DND-41 (cell line): ENCODE results near the gene BLVRA.

Experiments
- ATAC-seq: fragments of 200-7000 bp; cut with Tn5 transposase; 3 replicates; pipeline ENCODE4 v1.9.1; 2021; ENCODE audit warnings: low read depth; ENCODE audit not compliant: insufficient read depth
- DNase-seq: peaks from one replicate; pipeline ENCODE4 v3.0.0-alpha.2; 2020
- H2AFZ ChIP-seq: 2 replicates; pipeline ENCODE4 v1.6.0; 2012; ENCODE audit warnings: low read depth, low read length
- H3K27ac ChIP-seq: 2 replicates; pipeline ENCODE4 v1.5.1; 2012; ENCODE audit warnings: low read length, inconsistent platforms
- H3K27me3 ChIP-seq: fragments of 200-600 bp; sonication (generic); 2 replicates; pipeline ENCODE4 v1.6.0; 2012; ENCODE audit warnings: low read length, mild to moderate bottlenecking, inconsistent platforms; ENCODE audit not compliant: insufficient read depth, poor library complexity
- H3K36me3 ChIP-seq: 2 replicates; pipeline ENCODE4 v1.5.1; 2012; ENCODE audit warnings: low read length, inconsistent platforms; ENCODE audit not compliant: insufficient read depth
- H3K4me1 ChIP-seq: 2 replicates; pipeline ENCODE4 v1.5.1; 2012; ENCODE audit warnings: mild to moderate bottlenecking, low read length; ENCODE audit not compliant: insufficient read depth
- H3K4me2 ChIP-seq: 2 replicates; pipeline ENCODE4 v1.6.0; 2012; ENCODE audit warnings: mild to moderate bottlenecking, moderate library complexity, low read length, inconsistent platforms; ENCODE audit not compliant: insufficient read depth
- H3K4me3 ChIP-seq, 2 experiments: fragments of 200-600 bp in 1 of 2; shearing (Covaris generic) in 1 of 2; 2 replicates each; pipeline ENCODE4 v1.5.1; 2012 to 2016; ENCODE audit warnings: inconsistent platforms in 2 of 2, low read length in 2 of 2, mild to moderate bottlenecking in 2 of 2, low read depth in 1 of 2, moderate library complexity in 1 of 2
- H3K79me2 ChIP-seq: 2 replicates; pipeline ENCODE4 v1.6.0; 2012; ENCODE audit warnings: low read length, inconsistent platforms; ENCODE audit not compliant: insufficient read depth
- H3K9ac ChIP-seq: 2 replicates; pipeline ENCODE4 v1.6.0; 2012; ENCODE audit warnings: low read depth, mild to moderate bottlenecking, inconsistent platforms, low read length, moderate library complexity
- H3K9me3 ChIP-seq: 2 replicates; pipeline ENCODE4 v1.5.1; 2012; ENCODE audit warnings: low read length, moderate library complexity, mild to moderate bottlenecking, inconsistent platforms; ENCODE audit not compliant: insufficient read depth, severe bottlenecking
- H4K20me1 ChIP-seq: 2 replicates; pipeline ENCODE4 v1.6.0; 2012; ENCODE audit warnings: low read length; ENCODE audit not compliant: insufficient read depth
- EZH2 ChIP-seq: IDR thresholded peaks from 3 replicates; pipeline ENCODE4 v1.6.1; 2012; ENCODE audit warnings: borderline replicate concordance, low read depth, mild to moderate bottlenecking, moderate library complexity, low read length, inconsistent platforms; ENCODE audit not compliant: severe bottlenecking
- TF ChIP-seq, protein P1 (sequence below): IDR thresholded peaks from 2 replicates; pipeline ENCODE4 v1.5.1; 2012; ENCODE audit warnings: borderline replicate concordance, low read length, moderate library complexity, mild to moderate bottlenecking; ENCODE audit not compliant: poor library complexity, severe bottlenecking; ENCODE audit errors: extremely low read depth

Gene BLVRA

DNA sequence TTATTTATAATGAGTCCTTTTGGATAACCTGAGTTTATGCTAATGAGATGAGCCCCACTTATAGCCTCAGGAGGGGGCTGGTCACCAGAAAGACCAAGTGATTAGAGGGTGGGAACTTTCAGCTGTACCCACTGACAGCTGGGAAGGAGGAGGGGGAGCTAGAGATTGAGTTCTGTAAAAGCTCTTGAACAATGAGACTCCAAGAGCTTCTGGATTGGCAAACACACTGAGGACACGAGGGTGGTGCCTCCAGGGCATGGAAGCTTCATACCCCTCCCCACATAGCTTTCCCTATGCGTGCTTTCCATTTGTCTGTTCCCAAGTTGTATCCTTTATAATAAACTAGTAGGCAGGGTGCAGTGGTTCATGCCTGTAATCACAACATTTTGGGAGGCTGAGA, 90.6 kb downstream of the BLVRA start:
- H3K9ac ChIP-seq = no peak overlapping the region
- TF ChIP-seq, protein P1, sequence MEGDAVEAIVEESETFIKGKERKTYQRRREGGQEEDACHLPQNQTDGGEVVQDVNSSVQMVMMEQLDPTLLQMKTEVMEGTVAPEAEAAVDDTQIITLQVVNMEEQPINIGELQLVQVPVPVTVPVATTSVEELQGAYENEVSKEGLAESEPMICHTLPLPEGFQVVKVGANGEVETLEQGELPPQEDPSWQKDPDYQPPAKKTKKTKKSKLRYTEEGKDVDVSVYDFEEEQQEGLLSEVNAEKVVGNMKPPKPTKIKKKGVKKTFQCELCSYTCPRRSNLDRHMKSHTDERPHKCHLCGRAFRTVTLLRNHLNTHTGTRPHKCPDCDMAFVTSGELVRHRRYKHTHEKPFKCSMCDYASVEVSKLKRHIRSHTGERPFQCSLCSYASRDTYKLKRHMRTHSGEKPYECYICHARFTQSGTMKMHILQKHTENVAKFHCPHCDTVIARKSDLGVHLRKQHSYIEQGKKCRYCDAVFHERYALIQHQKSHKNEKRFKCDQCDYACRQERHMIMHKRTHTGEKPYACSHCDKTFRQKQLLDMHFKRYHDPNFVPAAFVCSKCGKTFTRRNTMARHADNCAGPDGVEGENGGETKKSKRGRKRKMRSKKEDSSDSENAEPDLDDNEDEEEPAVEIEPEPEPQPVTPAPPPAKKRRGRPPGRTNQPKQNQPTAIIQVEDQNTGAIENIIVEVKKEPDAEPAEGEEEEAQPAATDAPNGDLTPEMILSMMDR = no peak
- no peak for TF ChIP-seq EZH2
- H3K4me2 ChIP-seq = no peak overlapping the region
- H2AFZ ChIP-seq = no peak overlapping the region
- H3K27ac ChIP-seq = no peak overlapping the region
- no peaks in the 10 kb centered on the region for H3K27me3 ChIP-seq
- H3K4me1 ChIP-seq = no peaks in the 10 kb centered on the region
- H4K20me1 ChIP-seq = no peaks in the 10 kb centered on the region
- no peaks in the 10 kb centered on the region for H3K36me3 ChIP-seq
- no peaks in the 10 kb centered on the region for H3K79me2 ChIP-seq
- H3K9me3 ChIP-seq = no peaks in the 10 kb centered on the region
- DNase-seq (no peak), ATAC-seq (no peak)
- no peak overlapping the region for H3K4me3 ChIP-seq

DNA sequence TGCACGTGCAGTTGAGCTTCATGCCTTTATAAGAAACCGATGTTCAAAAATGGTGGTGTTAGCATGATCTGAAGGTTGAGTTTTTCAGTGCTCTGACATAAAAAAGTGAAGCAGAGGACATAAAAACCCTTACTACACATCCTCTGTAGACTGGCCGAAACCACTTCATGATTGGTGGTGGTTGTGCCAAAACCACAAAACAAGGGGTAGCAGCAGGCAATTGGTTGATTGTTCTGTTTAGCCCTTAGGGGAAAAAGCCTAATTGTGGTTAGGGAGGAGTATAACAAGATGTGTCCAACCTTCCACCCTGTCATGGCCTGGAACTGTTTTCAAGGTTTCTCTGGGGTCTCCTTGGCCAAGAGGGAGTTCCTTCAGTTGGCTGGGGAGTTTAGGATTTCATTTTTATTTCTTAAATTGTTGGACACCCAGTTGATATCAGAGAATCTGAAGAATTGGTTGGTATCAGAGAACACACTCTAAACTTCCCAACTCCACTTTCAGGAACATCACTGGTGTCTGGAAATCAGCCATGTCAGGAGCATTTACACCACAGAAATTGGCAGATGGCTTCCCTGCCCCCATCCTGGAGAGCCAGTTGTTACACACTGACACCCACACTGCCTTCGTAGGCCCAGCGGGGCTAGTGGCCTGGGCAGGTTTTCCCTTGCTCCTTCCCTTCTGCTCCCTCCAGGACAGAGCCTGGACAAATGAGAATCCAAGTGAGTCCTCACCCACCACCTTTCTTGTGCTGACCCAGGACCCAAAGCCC, 92.1 kb downstream of the BLVRA start:
- ATAC-seq = no peak
- H3K4me2 ChIP-seq = no peak overlapping the region
- H3K36me3 ChIP-seq = no peaks in the 10 kb centered on the region
- no peak overlapping the region for H3K27ac ChIP-seq
- no peaks in the 10 kb centered on the region for H3K4me1 ChIP-seq
- H4K20me1 ChIP-seq = no peaks in the 10 kb centered on the region
- no peak overlapping the region for H3K4me3 ChIP-seq
- no peaks in the 10 kb centered on the region for H3K79me2 ChIP-seq
- no peak overlapping the region for H3K9ac ChIP-seq
- H3K9me3 ChIP-seq = no peaks in the 10 kb centered on the region
- TF ChIP-seq, protein P1 = no peak
- TF ChIP-seq EZH2 = no peak
- H3K27me3 ChIP-seq = no peaks in the 10 kb centered on the region
- H2AFZ ChIP-seq = no peak overlapping the region
- no peak for DNase-seq

DNA sequence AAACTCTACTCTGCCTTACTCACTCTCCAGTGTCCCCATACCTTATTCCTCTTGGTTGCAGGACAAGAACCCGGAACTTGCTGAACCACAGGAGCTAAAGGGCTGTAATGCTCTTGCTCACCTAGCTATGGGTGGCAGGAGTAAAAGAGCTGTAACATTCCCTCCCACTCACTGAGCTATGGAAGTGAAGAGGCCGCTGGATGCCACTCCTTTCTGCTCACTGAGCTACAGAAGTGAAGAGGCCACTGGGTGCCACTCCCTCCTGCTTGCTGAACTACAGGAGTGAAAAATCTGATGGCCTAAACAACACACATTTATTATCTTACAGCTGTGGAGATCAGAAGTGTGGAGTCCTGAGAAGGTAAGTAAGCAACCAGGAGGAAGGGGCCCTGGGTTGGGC, 93.3 kb downstream of the BLVRA start:
- no peak overlapping the region for H3K4me2 ChIP-seq
- no peaks in the 10 kb centered on the region for H3K36me3 ChIP-seq
- no peak for TF ChIP-seq EZH2
- TF ChIP-seq, protein P1 = no peak
- no peaks in the 10 kb centered on the region for H3K79me2 ChIP-seq
- H3K9ac ChIP-seq = no peak overlapping the region
- no peaks in the 10 kb centered on the region for H3K4me1 ChIP-seq
- no peak overlapping the region for H3K4me3 ChIP-seq
- DNase-seq (no peak), ATAC-seq (no peak)
- H3K27ac ChIP-seq = no peak overlapping the region
- H3K9me3 ChIP-seq = no peaks in the 10 kb centered on the region
- no peaks in the 10 kb centered on the region for H3K27me3 ChIP-seq
- no peak overlapping the region for H2AFZ ChIP-seq
- H4K20me1 ChIP-seq = no peaks in the 10 kb centered on the region

DNA sequence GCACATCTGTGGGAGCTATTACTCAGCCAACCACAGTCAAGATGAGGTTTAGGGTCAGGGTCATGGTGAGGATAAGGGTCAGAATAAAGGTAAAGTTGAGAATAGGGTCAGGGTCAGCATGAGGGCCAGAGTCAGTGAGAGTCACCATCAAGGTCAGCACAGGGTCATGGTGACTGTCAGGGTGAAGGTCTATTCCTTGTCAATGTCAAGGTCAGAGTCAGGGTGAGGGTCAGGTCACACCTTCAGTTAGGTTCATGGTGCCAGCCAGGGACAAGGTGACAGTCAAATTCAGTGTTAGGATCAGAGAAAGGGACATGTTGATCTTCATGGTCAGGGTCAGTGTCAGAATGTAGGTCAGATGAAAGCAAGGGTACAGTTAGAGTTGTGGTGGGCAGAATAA, 96.7 kb downstream of the BLVRA start:
- H2AFZ ChIP-seq = no peak overlapping the region
- no peaks in the 10 kb centered on the region for H3K79me2 ChIP-seq
- H3K4me1 ChIP-seq = no peaks in the 10 kb centered on the region
- H3K36me3 ChIP-seq = no peaks in the 10 kb centered on the region
- TF ChIP-seq, protein P1 = no peak
- no peak for TF ChIP-seq EZH2
- H3K27me3 ChIP-seq = no peaks in the 10 kb centered on the region
- no peak overlapping the region for H3K4me2 ChIP-seq
- no peaks in the 10 kb centered on the region for H3K9me3 ChIP-seq
- no peak overlapping the region for H3K4me3 ChIP-seq
- no peaks in the 10 kb centered on the region for H4K20me1 ChIP-seq
- no peak overlapping the region for H3K27ac ChIP-seq
- DNase-seq (no peak), ATAC-seq (no peak)
- no peak overlapping the region for H3K9ac ChIP-seq
